Left cardiac atrium (tissue), 4 donors: ENCODE results near the gene DHFR. TPM values are rescaled to one million over a fixed set of nuclear protein-coding genes. Genes with fewer than 3 reads are reported as not detected.
"Not testable (repeated sequence)": the region's sequence is repeated elsewhere in the genome, so short reads cannot be mapped to it uniquely, and the experiment has no call there.

ENCODE experiments used
- ATAC-seq, 2 donors: fragments of 200-7000 bp; cut with Tn5 transposase; one replicate each; pipeline ENCODE4 v1.9.1; 2020; ENCODE audit warnings: mild to moderate bottlenecking in 2 of 2, moderate library complexity in 2 of 2
- DNase-seq: peaks from one replicate; pipeline ENCODE4 v3.0.0-alpha.2; 2020
- intact Hi-C, 2 donors: fragments of 100-400 bp; cut with DNase I; formaldehyde crosslinking; loops; one replicate each; pipeline versions ENCODE4 v1.14.1 to v1.15.1; 2022 to 2023
- total RNA-seq, 2 donors: library from RNA; stranded (reverse); fragmentation: NEBNext Ultra II Directional; extraction: Animal tissue kit (Norgen Biotek cat#: 25700); gene quantifications; one replicate each; pipeline ENCODE4 v1.2.1, GENCODE V29; 2021
- donor health status: DM: no; HTN: yes; CAD: no.
- donor health status: DM: no; HTN: yes; CAD: no; lungs with severe emphysema.
- donor health status: DM: yes; HTN: yes; CAD: no.
- donor health status: Dilated cardiomyopathy.

The DHFR gene
- total RNA-seq, 2 donors from 2014 or later = 4.5 to 11.5 TPM

GRCh38 chr5:80609692-80610091 lies 45.1 kb downstream of the DHFR start:
- ATAC-seq = no peak
- no peak for DNase-seq
- intact Hi-C loops = no loop called here

GRCh38 chr5:80608731-80609130 lies 46.1 kb downstream of the DHFR start:
- intact Hi-C loops = no loop called here
- DNase-seq = no peak
- ATAC-seq = no peak

- intact Hi-C loops = no loop called here
- ATAC-seq = no peak
- DNase-seq = no peak
Measured at GRCh38 chr5:80607832-80608231, 47.0 kb downstream of the DHFR start.

- intact Hi-C loops = no loop called here
Measured at GRCh38 chr5:80607343-80607742, 47.4 kb downstream of the DHFR start.

GRCh38 chr5:80600943-80601693 lies 53.7 kb downstream of the DHFR start:
- intact Hi-C loops = no loop called here
- ATAC-seq (no peak), DNase-seq (no peak)

More at GRCh38 chr5:80607343-80607742, 47.4 kb downstream of the DHFR start:
- DNase-seq = no peak
- no peak for ATAC-seq

GRCh38 chr5:80597500-80597899 lies 57.3 kb downstream of the DHFR start:
- intact Hi-C loops = no loop called here
- no peak for DNase-seq
- no peak for ATAC-seq

- DNase-seq = no peak
- intact Hi-C loops = no loop called here
- peak in 1 of 2 donors; percentile 50 for ATAC-seq
Measured at GRCh38 chr5:80594810-80595209, 60.0 kb downstream of the DHFR start.

GRCh38 chr5:80592761-80593160 lies 62.0 kb downstream of the DHFR start:
- ATAC-seq (no peak), DNase-seq (no peak)
- intact Hi-C loops = no loop called here

GRCh38 chr5:80592105-80592504 lies 62.7 kb downstream of the DHFR start:
- DNase-seq = no peak
- intact Hi-C loops = no loop called here
- no peak for ATAC-seq

- intact Hi-C loops = no loop called here
Measured at GRCh38 chr5:80591352-80591751, 63.4 kb downstream of the DHFR start.

GRCh38 chr5:80590766-80591165 lies 64.0 kb downstream of the DHFR start:
- intact Hi-C loops = no loop called here
- no peak for DNase-seq
- ATAC-seq = no peak

More at GRCh38 chr5:80591352-80591751, 63.4 kb downstream of the DHFR start:
- DNase-seq = no peak
- no peak for ATAC-seq

GRCh38 chr5:80588858-80589540 lies 65.8 kb downstream of the DHFR start:
- intact Hi-C loops = no loop called here
- no peak for DNase-seq

GRCh38 chr5:80584770-80585169 lies 70.0 kb downstream of the DHFR start:
- DNase-seq = no peak

More at GRCh38 chr5:80588858-80589540, 65.8 kb downstream of the DHFR start:
- no peak for ATAC-seq

GRCh38 chr5:80580291-80580690 lies 74.5 kb downstream of the DHFR start:
- ATAC-seq, intact Hi-C loops, DNase-seq: not testable (repeated sequence)

More at GRCh38 chr5:80584770-80585169, 70.0 kb downstream of the DHFR start:
- intact Hi-C loops = no loop called here
- ATAC-seq = no peak

- DNase-seq = no peak
- ATAC-seq = no peak
- intact Hi-C loops = no loop called here
Measured at GRCh38 chr5:80579050-80579449, 75.7 kb downstream of the DHFR start.

- no peak for ATAC-seq
- DNase-seq = no peak
- intact Hi-C loops = no loop called here
Measured at GRCh38 chr5:80577707-80578106, 77.1 kb downstream of the DHFR start.

- DNase-seq = no peak
- intact Hi-C loops = no loop called here
- no peak for ATAC-seq
Measured at GRCh38 chr5:80576383-80576782, 78.4 kb downstream of the DHFR start.
